ENCODE data around the gene VWA3B.

DNA sequence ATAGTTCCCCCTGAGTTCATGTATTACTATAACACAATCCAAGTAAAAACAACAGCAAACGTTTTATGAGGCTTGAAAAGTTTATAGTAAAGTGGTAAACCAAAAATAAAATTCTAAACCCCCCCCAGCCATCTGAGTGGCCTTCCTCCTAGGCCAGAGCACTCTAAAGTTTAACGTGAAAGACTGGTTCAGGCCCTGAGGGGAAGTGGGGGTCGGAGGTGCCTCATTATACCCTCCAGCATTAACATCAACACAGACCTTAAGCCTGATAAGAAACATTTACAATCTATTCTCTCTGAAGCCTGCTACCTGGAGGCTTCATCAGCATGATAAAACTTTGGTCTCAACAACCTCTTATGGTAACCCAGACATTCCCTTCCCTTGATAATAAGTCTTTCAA lies 230.2 kb downstream of the VWA3B start:
- TF ChIP-seq CTCF (IDR thresholded peaks at IDR 0.05) (no peak), POLR2A (IDR thresholded peaks at IDR 0.05) (no peak), EP300 (IDR thresholded peaks at IDR 0.05) (no peak), POLR2AphosphoS5 (IDR thresholded peaks at IDR 0.05) (no peak)
